Putamen (tissue), 1 donor: ENCODE data around the gene VPS13D.
A peak's percentile ranks its signal among the peaks of the same experiment; 100 is the strongest.
"Not testable (repeated sequence)": the region's sequence is repeated elsewhere in the genome, so short reads cannot be mapped to it uniquely, and the experiment has no call there.

Source experiments
- DNase-seq: peaks from one replicate; pipeline ENCODE4 v3.0.0-alpha.2; 2016; ENCODE audit warnings: low spot score

The VPS13D gene

DNA sequence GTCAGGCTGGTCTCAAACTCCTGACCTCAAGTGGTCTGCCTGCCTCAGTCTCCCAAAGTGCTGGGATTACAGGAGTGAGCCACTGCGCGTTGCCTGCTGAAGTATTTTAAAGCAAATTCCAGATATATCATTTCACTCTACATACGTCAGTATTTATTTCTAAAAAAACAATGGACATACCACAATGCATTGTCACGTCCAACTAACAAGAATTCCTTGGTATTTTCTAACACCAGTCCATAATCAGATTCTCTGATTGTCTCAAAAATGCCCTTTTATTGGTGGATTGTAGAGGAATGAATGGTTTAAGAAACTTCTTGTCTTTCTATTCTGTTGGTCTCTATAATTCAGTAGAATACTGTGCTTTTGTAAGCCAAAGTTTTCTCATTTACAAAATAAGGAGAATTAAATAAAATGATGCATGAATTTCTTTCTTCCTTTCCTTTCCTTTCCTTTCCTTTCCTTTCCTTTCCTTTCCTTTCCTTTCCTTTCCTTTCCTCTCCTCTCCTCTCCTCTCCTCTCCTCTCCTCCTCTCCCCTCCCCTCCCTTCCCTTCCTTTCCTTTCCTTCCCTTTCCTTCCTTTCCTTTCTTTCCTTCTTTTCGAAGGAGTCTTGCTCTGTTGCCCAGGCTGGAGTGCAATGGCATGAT lies 55.8 kb downstream of the VPS13D start:
- no peak for DNase-seq

- no peak for DNase-seq
Observed at GRCh38 chr1:12287869-12288268, 58.0 kb downstream of the VPS13D start.

GRCh38 chr1:12290828-12291227 lies 61.0 kb downstream of the VPS13D start:
- DNase-seq: no peak

- no peak for DNase-seq
Observed at GRCh38 chr1:12293416-12293815, 63.6 kb downstream of the VPS13D start.

DNA sequence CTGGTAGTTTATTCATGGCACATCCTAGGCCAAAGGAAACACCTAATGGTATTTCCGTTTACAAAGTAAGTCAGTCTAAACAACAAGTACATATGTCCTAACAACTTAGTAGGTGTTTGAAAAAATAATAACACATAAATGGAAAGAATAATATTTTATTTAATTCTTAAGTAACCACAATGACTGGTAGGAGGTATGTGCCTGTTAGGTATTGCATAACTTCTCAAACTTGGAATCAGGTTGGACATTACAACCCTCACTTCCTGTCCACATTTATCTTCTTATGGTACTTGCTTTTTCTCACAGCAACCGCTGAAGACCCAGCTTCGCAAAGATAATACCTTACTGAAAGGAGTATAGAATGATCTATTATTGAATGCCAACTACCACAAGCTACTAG lies 64.2 kb downstream of the VPS13D start:
- no peak for DNase-seq

DNA sequence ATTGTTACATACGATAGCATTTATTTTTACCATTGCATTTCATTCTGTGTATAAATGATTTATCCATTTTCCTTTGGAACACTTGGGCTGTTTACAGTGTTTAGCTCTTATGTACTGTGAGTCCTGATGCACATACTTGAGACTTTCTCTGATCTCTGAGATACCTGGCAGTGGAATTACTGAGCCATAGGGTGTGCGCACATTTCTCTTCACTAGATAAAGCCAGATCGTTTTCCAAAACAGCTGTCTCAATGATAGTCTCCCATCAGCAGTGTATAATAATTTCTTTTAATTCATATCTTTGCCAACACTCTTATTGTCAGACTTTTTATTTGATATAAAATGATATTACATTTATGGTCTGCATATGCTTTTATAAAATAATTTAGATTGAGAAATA lies 66.2 kb downstream of the VPS13D start:
- DNase-seq: no peak

DNA sequence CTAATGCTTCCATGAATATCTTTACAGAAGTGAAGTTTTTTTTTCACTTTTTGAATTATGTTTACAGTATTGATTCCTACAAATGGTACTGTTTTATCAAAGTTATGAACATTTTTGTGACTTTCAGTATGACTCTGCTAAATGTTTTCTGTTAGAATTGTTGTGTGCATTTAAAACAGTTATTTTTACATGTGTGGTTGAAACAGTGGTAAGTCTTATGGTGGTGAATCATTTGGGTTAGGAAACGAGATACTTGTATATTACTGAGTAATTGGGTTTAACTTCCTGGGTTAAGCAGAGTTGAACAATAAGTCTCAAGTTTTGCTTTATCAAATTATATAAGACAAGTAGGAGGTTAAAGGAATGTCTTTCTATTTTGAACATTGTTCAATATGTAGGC lies 66.8 kb downstream of the VPS13D start:
- peak; percentile 49 for DNase-seq

DNA sequence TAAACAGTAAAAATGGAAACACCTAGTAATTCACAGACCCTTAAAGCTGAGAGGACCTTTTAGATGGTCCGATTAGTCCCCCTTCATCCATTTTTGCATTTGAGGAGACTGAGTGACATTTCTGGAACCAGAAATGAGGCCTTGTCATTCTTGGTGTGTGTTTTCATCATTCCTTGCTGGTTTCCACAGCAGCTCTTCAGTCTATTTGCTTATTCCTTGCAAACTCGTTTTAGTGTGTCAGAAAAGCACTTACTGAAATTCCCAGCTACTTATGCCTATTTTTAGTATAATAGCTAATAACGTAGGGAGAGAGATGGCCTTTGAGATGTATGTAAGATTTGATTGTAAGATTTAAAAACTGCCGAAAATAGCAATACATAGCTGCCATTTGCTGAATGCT lies 70.9 kb downstream of the VPS13D start:
- peak; percentile 33 for DNase-seq

GRCh38 chr1:12301518-12302237 lies 71.8 kb downstream of the VPS13D start:
- no peak for DNase-seq

DNA sequence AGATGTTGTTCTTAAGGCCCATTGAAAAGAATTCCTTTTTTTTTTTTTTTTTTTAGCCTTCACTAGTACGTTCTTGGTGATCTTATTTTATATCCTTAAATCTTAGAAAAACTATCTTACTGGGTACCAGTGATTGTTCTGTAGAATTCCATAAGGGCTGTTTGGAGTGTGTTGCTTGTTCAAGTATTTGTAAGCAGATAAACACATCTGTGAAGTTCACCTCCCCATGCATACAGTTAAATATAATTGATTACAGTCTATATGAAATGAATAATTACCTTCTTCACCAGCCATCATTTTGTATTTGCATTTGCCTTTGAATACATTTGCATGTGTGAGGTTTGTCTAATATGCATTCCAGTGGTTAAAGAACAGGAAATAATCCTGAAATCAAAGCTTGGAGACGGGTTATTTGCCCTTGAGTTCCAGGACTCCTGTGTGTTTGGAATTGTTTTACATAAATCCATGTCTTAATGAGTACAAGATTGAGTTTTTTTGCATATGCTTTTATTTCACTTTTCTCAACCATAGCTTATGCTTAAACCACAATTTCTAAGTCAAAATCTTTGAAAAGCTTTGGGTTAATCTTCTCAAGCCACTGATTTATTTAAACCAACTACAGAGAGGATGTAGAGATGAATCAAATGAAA lies 73.1 kb downstream of the VPS13D start:
- DNase-seq: no peak

GRCh38 chr1:12305377-12305776 lies 75.5 kb downstream of the VPS13D start:
- no peak for DNase-seq

DNA sequence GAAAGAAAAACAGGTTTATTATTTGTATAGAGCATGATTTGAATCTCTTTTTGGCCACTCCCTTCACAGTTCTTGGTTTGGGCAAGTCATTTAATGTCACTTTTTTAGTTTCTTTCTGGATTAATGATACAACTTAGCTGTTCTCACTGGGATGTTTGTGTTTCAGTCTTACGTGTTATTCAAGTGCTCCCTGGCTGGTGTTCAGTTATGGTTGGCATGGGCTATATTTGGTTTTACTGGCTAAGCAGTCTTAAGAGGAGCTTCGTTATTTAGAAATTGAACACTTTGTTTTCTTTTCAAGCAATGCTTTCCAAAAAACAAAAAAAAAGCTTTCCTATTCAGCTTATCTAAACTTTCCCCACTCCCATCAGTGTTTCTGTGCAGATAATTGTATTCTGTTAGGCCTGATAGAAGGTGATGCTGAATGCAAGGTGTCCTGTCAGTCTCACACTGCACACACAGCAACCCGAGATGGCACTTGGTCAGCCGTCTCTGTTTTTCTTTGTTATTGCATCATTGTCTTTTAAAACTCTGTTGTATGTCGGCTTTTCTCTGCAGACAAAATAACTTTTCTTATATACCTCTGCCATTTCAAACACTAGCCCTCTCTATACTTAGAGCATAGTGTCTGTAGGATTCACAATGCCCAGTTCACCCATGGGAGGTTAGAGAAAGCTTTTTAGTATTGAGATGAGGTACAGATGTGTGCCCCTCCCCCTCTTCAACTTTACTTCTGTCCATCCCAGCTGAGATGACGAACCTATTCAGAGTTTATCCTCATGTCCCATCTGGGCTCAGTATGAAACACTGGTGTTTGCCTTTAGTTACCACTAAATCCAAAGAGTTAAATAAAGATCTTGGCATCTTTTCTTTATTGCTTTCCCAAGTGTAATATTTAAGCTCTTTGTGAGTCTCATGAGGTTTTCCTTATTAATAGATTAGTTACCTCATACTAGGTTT lies 80.2 kb downstream of the VPS13D start:
- DNase-seq: no peak

DNA sequence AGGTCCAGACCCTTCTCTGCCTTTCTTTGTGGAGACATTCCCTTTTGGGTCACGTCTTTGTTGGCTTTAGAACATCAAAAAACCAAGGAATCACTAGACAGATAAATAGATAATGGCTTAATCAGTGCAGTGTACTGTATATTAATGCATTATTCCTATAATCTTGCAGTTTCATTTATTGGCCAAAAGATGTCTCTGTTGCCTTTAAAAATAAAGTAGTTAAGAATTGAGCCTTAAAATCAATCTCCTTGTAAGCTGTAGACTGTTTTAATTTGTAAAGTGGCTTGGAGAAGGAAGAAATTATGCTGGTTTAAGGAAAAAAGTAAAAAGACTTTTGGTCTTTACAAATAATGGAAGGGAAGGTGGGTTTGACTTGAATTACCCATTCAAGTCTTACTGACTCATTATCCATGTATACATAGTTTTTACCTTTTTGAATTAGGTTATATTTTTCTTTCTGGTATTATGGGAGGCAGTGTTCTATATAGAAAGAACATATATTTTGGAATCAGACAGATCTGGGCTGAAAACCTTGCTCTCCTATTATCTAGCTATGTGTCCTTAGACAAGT lies 84.6 kb downstream of the VPS13D start:
- DNase-seq: no peak

- no peak for DNase-seq
Observed at GRCh38 chr1:12315146-12315545, 85.3 kb downstream of the VPS13D start.

GRCh38 chr1:12316331-12316730 lies 86.5 kb downstream of the VPS13D start:
- no peak for DNase-seq

GRCh38 chr1:12320486-12320885 lies 90.7 kb downstream of the VPS13D start:
- no peak for DNase-seq

DNA sequence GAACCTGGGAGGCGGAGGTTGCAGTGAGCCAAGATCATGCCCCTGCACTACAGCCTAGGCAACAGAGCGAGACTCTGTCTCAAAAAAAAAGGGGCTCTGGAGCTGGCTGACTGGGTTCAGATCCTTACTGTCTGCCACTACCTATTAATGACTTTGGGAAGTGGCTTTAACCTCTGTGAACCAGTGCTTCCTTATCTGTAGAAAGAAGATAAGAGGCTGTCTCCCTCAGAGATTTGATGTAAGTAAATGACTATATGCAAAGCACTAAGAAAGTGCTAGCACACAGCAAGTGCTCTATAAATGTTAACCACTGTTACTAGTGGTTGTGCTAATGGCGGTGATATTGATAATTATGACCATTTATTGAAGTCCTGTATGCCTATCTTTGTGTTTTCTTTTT lies 94.6 kb downstream of the VPS13D start:
- no peak for DNase-seq

GRCh38 chr1:12324973-12325372 lies 95.1 kb downstream of the VPS13D start:
- DNase-seq: not testable (repeated sequence)

- no peak for DNase-seq
Observed at GRCh38 chr1:12326986-12327385, 97.2 kb downstream of the VPS13D start.

DNA sequence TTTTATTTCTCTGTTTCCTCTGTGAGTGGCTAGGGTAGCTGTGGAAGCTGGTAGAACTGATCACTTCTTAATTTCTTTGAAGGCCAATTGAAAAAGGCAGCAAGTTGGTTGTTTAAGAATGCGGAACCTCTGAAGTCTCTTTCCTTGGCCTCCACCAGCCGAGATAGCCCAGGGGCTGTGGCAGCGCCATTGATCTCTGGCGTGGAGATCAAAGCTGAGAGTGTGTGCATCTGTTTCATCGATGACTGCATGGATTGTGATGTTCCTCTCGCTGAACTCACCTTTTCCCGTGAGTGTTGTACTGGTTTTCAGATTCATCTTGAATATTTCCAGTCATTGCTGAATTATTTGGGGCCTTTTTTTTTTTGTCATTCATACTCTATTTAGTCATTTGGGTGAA lies 97.7 kb downstream of the VPS13D start:
- DNase-seq: no peak

DNA sequence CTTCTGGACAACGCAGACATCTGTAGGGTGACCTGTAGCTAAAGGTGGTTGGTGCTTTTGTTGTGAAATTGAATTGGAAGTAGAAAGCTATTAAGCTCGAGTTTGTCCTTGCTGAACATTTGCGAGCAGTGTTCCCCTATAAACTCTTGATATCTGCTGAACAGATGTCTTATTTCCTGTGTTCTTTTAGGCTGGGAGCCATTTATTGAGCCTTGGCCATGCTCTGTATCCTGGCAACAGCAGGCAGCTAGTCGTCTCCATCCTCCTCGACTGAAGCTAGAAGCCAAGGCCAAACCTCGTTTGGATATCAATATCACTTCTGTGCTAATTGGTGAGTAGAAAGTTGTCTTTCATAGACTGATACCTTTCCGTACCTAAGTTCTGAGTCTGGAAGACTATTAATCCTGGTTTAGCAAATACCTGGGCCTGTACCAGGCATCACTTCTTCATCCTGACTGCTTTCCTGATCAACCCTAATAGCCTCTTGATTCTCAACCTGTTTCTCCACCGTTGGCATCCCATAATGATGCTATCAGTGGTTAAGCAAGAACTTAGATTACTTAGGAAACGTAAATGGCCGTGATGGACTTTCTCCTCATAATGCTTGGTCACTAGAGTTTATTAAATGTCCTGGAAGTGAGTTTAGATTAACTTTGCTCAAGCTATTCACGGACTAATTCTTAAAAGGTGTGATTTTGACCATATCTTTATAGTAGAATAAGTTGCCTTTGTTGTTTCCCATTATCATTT lies 103.4 kb downstream of the VPS13D start:
- DNase-seq: no peak
